Activated naive CD8-positive, alpha-beta T cell treated with anti-CD3 and anti-CD28 coated beads for 36 hours (primary cell): ENCODE data around the gene PLVAP. TPM values are rescaled to one million over a fixed set of nuclear protein-coding genes. Genes with fewer than 3 reads are reported as not detected.
A peak's percentile ranks its signal among the peaks of the same experiment; 100 is the strongest.

Experiments used
- DNase-seq: peaks from one replicate; pipeline ENCODE4 v3.0.0; 2021
- H3K27ac Mint-ChIP-seq: one replicate; pipeline ENCODE4 v1.8.0; 2022; ENCODE audit warnings: mild to moderate bottlenecking, moderate library complexity, mixed read lengths
- H3K27me3 Mint-ChIP-seq: one replicate; pipeline ENCODE4 v1.8.0; 2022; ENCODE audit warnings: mild to moderate bottlenecking, mixed read lengths
- H3K36me3 Mint-ChIP-seq: one replicate; pipeline ENCODE4 v1.8.0; 2021; ENCODE audit warnings: mild to moderate bottlenecking, mixed read lengths
- H3K4me1 Mint-ChIP-seq: one replicate; pipeline ENCODE4 v1.8.0; 2021; ENCODE audit warnings: mixed read lengths
- H3K4me3 Mint-ChIP-seq: one replicate; pipeline ENCODE4 v1.8.0; 2022; ENCODE audit warnings: mild to moderate bottlenecking, moderate library complexity, mixed read lengths
- H3K9me3 Mint-ChIP-seq: one replicate; pipeline ENCODE4 v1.8.0; 2022; ENCODE audit warnings: mixed read lengths
- total RNA-seq, 2 experiments: library from RNA; stranded (reverse); gene quantifications; one replicate each; pipeline ENCODE4 v1.2.3, GENCODE V29; 2021

Gene PLVAP
- total RNA-seq, 2 experiments from 2014 or later, result not detected

GRCh38 chr19:17406046-17406886 is 29.1 kb upstream of the PLVAP start:
- H3K27me3 Mint-ChIP-seq, result no peaks in the 10 kb centered on the region
- H3K27ac Mint-ChIP-seq, result peak overlapping the region; percentile 96
- H3K9me3 Mint-ChIP-seq, result no peaks in the 10 kb centered on the region
- H3K4me3 Mint-ChIP-seq, result peak overlapping the region; percentile 92
- peaks cover 33% of the 10 kb centered on the region for H3K36me3 Mint-ChIP-seq
- peak; percentile 36 for DNase-seq
- peaks cover 36% of the 10 kb centered on the region for H3K4me1 Mint-ChIP-seq

- Mint-ChIP-seq H3K4me3 (peak within 1 kb of the TSS; percentile 92), H3K9me3 (no peaks in the 10 kb centered on the region), H3K27ac (peak within 1 kb of the TSS; percentile 96), H3K27me3 (no peaks in the 10 kb centered on the region), H3K36me3 (peaks cover 36% of the 10 kb centered on the region), H3K4me1 (peaks cover 36% of the 10 kb centered on the region)
- DNase-seq, result peak; percentile 69
These were observed 28.3 kb upstream of the PLVAP start, which contains the start of gene BST2 for GRCh38 chr19:17405250-17406045. BST2 (minus strand) TSS chr19:17405630; CDS start chr19:17405575, 55 bp downstream.

DNA sequence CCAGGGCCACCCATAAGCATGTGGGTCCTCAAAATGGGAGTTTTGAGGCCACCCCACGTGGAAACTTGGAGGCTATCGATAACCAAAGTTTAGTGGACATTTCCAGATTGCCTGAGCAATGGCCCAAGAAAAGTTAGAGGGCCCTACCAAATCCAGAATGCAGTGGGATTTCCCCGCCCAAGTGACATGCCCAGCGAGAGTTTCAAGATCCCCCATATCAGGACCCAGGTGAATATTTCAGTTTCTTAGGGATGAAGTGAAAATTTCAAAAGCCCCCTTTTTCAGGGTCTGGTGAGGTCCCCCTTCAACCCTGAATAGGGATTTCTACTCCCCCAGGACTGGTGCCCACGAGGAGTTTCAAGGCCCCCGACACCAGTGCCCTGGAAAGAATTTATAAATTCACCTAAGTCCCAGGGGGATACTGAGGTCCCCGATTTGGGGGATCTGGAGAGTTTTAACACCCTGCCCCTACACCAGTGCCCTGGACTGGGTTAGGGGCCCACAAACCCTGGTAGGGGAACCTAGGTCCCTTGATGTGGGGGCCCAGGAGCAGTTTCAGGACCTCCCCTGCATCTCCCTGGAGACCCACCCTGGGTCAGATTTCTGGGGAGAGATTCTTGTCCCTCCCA is 27.6 kb upstream of the PLVAP start:
- peaks cover 37% of the 10 kb centered on the region for H3K36me3 Mint-ChIP-seq
- peaks cover 36% of the 10 kb centered on the region for H3K4me1 Mint-ChIP-seq
- no peaks in the 10 kb centered on the region for H3K27me3 Mint-ChIP-seq
- no peaks in the 10 kb centered on the region for H3K9me3 Mint-ChIP-seq
- DNase-seq, result no peak
- peak overlapping the region; percentile 92 for H3K4me3 Mint-ChIP-seq
- H3K27ac Mint-ChIP-seq, result peak overlapping the region; percentile 96

DNA sequence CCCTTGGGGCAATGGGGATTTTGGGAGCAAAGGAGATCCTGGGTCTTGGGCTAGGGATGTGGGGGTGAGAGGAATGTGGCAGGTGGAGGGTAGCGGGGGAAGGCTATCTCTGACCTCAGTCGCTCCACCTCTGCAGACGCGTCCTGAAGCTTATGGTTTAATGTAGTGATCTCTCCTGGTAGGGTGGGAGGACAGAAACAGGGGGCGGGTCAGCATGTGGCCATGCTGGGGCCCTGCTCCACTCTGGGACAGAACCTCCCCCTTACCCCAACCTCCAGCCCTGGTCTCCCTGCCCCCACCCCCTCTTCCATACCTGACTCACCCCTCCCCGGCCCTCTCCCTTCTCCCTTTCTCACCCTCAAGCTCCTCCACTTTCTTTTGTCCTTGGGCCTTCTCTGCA is 26.9 kb upstream of the PLVAP start:
- Mint-ChIP-seq H3K27ac (peak overlapping the region; percentile 96), H3K36me3 (peaks cover 37% of the 10 kb centered on the region), H3K9me3 (no peaks in the 10 kb centered on the region), H3K4me3 (peak overlapping the region; percentile 92), H3K27me3 (no peaks in the 10 kb centered on the region), H3K4me1 (peaks cover 36% of the 10 kb centered on the region)
- no peak for DNase-seq

DNA sequence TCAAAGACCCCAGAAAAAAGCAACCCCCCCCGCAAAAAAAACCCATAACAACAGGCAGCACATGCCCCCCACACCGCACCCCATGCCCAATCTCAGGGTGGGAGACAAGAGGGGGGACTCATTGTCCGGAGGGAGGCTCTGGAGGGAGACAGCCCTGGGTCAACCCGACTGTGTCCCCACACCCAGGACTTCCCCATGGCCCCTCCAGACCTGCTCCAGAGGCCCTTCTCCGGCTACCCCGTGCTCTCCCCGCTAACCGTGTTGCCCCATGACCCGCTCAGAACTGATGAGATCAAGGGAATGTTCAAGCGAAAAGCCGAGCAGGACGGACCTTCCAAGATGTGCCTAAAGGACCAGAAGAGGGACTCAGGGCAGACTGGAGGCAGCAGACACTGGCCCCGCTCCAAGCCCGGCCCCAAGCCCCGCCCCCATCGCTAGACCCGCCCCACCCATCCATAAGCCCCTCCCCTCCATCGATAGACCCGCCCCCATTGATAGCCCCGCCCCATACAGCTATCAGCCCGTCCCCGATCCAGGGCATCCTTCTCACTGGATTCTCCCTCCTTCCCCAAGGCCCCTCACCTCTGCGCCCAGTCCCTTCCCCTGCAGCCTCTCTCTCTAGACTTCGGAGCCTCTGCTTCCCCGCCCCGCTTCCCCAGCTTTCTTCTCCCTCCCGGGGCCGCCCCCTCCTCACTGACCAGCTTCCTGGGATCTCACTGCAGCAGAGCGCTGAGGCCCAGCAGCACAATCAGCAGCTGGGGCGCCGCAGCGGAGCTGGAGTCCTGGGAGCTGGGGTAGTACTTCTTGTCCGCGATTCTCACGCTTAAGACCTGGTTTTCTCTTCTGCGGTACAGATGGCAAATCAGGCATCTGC is 26.1 kb upstream of the PLVAP start:
- H3K27me3 Mint-ChIP-seq, result no peaks in the 10 kb centered on the region
- peaks cover 40% of the 10 kb centered on the region for H3K36me3 Mint-ChIP-seq
- peaks cover 36% of the 10 kb centered on the region for H3K4me1 Mint-ChIP-seq
- peak overlapping the region; percentile 92 for H3K4me3 Mint-ChIP-seq
- H3K27ac Mint-ChIP-seq, result peak overlapping the region; percentile 62
- no peaks in the 10 kb centered on the region for H3K9me3 Mint-ChIP-seq
- peak; percentile 41 for DNase-seq

GRCh38 chr19:17401628-17402027 is 24.5 kb upstream of the PLVAP start:
- no peaks in the 10 kb centered on the region for H3K27me3 Mint-ChIP-seq
- peaks cover 23% of the 10 kb centered on the region for H3K4me1 Mint-ChIP-seq
- peaks cover 35% of the 10 kb centered on the region for H3K36me3 Mint-ChIP-seq
- H3K27ac Mint-ChIP-seq, result peak overlapping the region; percentile 25
- H3K9me3 Mint-ChIP-seq, result no peaks in the 10 kb centered on the region
- H3K4me3 Mint-ChIP-seq, result no peak overlapping the region
- DNase-seq, result no peak

GRCh38 chr19:17398902-17399527 is 21.9 kb upstream of the PLVAP start:
- Mint-ChIP-seq H3K9me3 (no peaks in the 10 kb centered on the region), H3K27me3 (no peaks in the 10 kb centered on the region), H3K4me3 (no peak overlapping the region), H3K27ac (no peak overlapping the region), H3K36me3 (peaks cover 28% of the 10 kb centered on the region), H3K4me1 (peaks cover 12% of the 10 kb centered on the region)
- no peak for DNase-seq

DNA sequence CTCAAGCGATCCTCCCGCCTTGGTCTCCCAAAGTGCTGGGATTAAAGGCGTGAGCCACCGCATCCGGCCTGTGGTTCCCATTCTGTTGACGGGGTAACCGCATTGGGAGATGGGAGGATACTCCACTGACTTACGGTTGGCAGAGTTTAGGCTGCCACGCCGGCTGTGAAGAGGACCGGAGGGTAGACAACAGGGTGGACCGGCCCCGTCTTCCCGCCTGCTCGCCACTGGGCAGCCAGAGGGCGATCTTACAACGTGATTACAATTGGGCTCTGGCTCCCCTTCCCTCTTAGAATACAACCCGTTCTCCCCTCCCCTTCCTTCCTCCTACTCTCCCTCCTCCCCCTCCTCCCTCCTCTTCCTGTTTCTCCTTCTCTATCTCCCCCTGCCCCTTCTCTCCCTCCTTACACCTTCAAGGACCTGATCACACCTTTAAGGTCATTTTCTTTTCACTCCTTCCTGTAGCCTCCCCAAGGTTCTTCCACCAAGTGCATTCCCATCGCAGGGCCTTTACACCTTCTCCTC is 17.8 kb upstream of the PLVAP start:
- Mint-ChIP-seq H3K27ac (no peak overlapping the region), H3K4me3 (no peak overlapping the region), H3K27me3 (peaks cover 5% of the 10 kb centered on the region), H3K4me1 (peaks cover 17% of the 10 kb centered on the region), H3K36me3 (peaks cover 10% of the 10 kb centered on the region), H3K9me3 (no peaks in the 10 kb centered on the region)
- peak; percentile 33 for DNase-seq

DNA sequence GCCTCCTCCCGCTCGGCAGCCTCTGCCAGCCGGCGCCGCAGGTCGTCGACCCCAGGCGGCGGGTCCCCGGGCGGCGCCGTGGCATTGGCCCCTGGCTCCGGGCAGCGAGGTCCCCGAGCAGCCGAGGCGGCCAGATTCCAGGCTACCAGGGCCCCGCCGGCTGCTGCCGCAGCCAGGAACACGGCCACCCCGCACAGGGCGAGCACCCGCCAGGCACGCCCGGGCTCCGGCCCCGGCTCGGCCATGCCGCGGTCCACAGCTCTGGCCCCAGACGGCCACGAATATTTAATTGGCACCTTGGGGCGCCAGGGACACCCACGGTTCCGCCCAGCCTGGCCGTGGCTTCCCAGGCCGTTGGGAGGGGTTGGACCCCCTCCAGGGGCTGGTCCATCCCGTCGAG is 16.8 kb upstream of the PLVAP start, which contains the start of gene CCDC194:
CCDC194 (minus strand) TSS at position 283 of the 400 bp plus-strand sequence; CDS start at position 245, 38 bp downstream.
- Mint-ChIP-seq H3K4me3 (no peak within 1 kb of the TSS), H3K27ac (no peak within 1 kb of the TSS), H3K9me3 (no peaks in the 10 kb centered on the region)

DNA sequence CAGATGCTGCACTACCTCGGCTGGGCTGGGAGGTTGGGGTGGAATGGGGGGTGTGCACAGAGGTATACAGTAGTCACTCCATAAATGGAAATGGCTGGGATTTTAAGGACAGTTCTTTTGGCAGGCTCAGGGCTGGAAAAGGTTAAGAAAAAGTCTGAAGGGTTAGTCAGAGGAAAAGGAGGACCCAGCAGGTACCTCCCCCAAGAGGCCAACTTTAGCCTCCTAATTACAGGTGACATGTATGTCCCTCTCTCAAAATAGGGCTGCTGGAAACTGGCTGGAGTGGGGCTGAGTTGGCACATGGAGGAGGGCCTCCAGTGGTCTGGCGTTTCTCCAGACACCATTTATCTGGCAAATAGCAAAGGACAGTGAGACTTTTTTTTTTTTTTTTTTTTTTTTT is 15.9 kb upstream of the PLVAP start:
- peaks cover 17% of the 10 kb centered on the region for H3K4me1 Mint-ChIP-seq
- peaks cover 6% of the 10 kb centered on the region for H3K36me3 Mint-ChIP-seq
- H3K27me3 Mint-ChIP-seq, result peaks cover 9% of the 10 kb centered on the region
- H3K4me3 Mint-ChIP-seq, result no peak overlapping the region
- DNase-seq, result no peak
- H3K27ac Mint-ChIP-seq, result no peak overlapping the region
- H3K9me3 Mint-ChIP-seq, result no peaks in the 10 kb centered on the region

More for the DNA sequence above, 16.8 kb upstream of the PLVAP start, which contains the start of gene CCDC194:
- Mint-ChIP-seq H3K36me3 (peaks cover 9% of the 10 kb centered on the region), H3K4me1 (peaks cover 17% of the 10 kb centered on the region), H3K27me3 (peaks cover 9% of the 10 kb centered on the region)
- no peak for DNase-seq

DNA sequence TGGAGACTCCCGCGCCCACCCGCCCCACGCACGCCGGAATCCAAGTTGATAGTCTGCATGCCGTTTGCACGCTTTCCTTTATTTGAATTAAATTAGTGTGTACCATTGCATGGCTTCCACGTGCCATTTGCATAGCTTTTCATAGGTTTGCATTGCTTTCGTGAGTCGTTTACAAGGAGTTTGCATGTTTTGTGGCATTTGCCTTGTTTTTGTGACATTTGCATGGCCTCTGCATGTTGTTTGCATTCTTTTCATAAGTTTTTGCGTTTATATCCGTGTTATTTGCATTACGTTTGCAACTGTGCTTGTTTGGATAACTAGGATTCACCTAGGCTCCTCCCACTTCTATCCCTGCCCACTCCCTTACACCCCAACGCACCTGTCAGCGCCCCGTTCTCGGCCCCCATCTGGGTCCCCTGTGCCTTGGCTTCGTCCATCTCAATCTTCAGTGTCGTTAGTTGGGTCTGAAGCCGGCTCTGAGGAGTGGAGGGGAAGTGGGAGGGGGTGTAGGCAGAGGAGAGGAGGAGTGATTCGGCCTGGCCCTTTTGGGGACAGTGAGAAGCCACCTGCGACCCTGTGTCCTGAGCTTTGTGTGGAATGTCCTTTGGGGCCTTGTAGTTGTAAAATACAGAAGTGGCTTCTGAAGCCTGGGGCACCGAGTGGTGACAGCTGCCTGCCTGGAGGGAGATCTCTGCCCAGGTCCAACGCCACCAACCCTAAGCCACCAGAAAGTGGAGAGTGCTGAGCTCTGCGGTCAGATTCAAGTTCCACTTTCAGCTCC is 14.4 kb upstream of the PLVAP start:
- H3K36me3 Mint-ChIP-seq, result peaks cover 3% of the 10 kb centered on the region
- H3K4me3 Mint-ChIP-seq, result peak overlapping the region; percentile 67
- no peaks in the 10 kb centered on the region for H3K9me3 Mint-ChIP-seq
- no peak overlapping the region for H3K27ac Mint-ChIP-seq
- no peak for DNase-seq
- peaks cover 17% of the 10 kb centered on the region for H3K4me1 Mint-ChIP-seq
- H3K27me3 Mint-ChIP-seq, result peaks cover 9% of the 10 kb centered on the region

DNA sequence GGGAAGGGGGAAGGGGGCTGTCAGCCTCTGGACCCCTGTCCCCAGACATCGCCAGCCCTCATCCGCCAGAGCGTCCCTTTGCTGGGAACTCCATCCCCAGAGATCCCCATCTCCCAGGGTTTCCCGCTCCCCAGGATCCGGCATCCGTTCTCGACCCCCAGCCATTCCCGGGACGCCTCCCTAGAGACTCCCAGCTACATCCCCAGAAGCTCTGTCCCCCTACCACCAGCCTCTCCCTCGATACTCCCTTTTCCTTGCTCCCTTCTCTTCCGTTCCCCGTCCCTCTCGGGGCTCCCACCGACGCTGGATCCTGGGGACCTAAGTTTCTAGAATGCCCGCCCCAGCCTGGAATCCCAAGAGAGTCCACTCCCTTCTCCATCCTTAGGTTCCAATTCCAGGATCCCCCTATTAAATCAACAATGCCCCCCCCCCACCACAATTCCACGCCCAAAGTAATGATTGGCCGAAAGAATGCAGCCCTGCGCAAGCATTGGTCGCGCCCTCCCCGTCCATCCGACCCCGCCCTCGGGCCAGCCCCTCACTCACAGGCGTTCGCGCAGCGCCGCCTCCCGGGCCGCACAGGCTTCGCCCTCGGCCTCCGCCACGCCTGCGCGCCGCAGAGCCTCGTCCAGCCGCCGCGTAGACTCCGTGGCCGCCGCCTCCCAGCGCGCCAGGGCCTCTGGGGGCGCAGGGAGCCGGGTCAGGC is 13.7 kb upstream of the PLVAP start:
- H3K4me3 Mint-ChIP-seq, result peak overlapping the region; percentile 89
- peak; percentile 94 for DNase-seq
- H3K36me3 Mint-ChIP-seq, result peaks cover 3% of the 10 kb centered on the region
- peak overlapping the region; percentile 59 for H3K27ac Mint-ChIP-seq
- H3K27me3 Mint-ChIP-seq, result peaks cover 9% of the 10 kb centered on the region
- peaks cover 17% of the 10 kb centered on the region for H3K4me1 Mint-ChIP-seq
- H3K9me3 Mint-ChIP-seq, result no peaks in the 10 kb centered on the region
